ENCODE results near the gene TMED3. TPM values are rescaled to one million over a fixed set of nuclear protein-coding genes. Genes with fewer than 3 reads are reported as not detected.

The TMED3 gene
- total RNA-seq, 1 donor from 2014 or later: 75.4 TPM

GRCh38 chr15:79372428-79372827, 61.5 kb downstream of the TMED3 start:
- no peak overlapping the region for H3K4me3 ChIP-seq
- H3K36me3 ChIP-seq: no peaks in the 10 kb centered on the region
- no peak overlapping the region for H3K27ac ChIP-seq
- no peak for TF ChIP-seq POLR2A (IDR thresholded peaks at IDR 0.05)
- TF ChIP-seq CTCF (IDR thresholded peaks at IDR 0.05): no peak
- TF ChIP-seq POLR2AphosphoS5 (IDR thresholded peaks at IDR 0.05; ENCODE audit: insufficient read depth in 1 of 2, low read depth in 1 of 2): no peak
- intact Hi-C loops (cut with DNase I): no loop called here
- H3K4me1 ChIP-seq: no peaks in the 10 kb centered on the region
- no peaks in the 10 kb centered on the region for H3K27me3 ChIP-seq
- H3K9me3 ChIP-seq: no peaks in the 10 kb centered on the region
- DNase-seq (ENCODE audit: extremely low spot score in 2 of 2): no peak

Other genes starting within 250 kb of the TMED3 start
- gene RASGRF1, start 220.3 kb upstream of the TMED3 start, total RNA-seq: not detected
- 0.25 TPM for gene ANKRD34C, start 28.4 kb upstream of the TMED3 start, total RNA-seq
- 0.74 TPM for gene MINAR1, start 121.2 kb downstream of the TMED3 start, total RNA-seq